Astrocyte (in vitro differentiated cells and primary cell): Measurements from ENCODE around the gene EIF3L. TPM values are rescaled to one million over a fixed set of nuclear protein-coding genes. Genes with fewer than 3 reads are reported as not detected.

Experiments
- DNase-seq: peaks from one replicate; pipeline ENCODE4 v3.0.0-alpha.2; 2010; ENCODE audit warnings: low read depth
- FAIRE-seq: peaks from 2 replicates; lab custom pipeline; 2011; peaks lifted over from hg19 to GRCh38; lab: Jason Lieb, UNC
- H2AFZ ChIP-seq: 2 replicates; pipeline ENCODE4 v1.6.0; 2012; ENCODE audit warnings: low read depth, low read length, inconsistent platforms
- H3K27ac ChIP-seq: 2 replicates; pipeline ENCODE4 v1.5.1; 2011; ENCODE audit warnings: low read depth, low read length, inconsistent platforms
- H3K27me3 ChIP-seq: 2 replicates; pipeline ENCODE4 v1.6.0; 2011; ENCODE audit warnings: low read length, inconsistent platforms; ENCODE audit not compliant: insufficient read depth
- H3K36me3 ChIP-seq: 2 replicates; pipeline ENCODE4 v1.5.1; 2011; ENCODE audit warnings: low read length, inconsistent platforms; ENCODE audit not compliant: insufficient read depth
- H3K4me1 ChIP-seq: 2 replicates; pipeline ENCODE4 v1.5.1; 2011; ENCODE audit warnings: low read length, inconsistent platforms; ENCODE audit not compliant: insufficient read depth
- H3K4me2 ChIP-seq: 2 replicates; pipeline ENCODE4 v1.6.0; 2012; ENCODE audit warnings: low read length, inconsistent platforms
- H3K4me3 ChIP-seq: 2 replicates; pipeline ENCODE4 v1.5.1; 2011; ENCODE audit warnings: low read depth, mild to moderate bottlenecking, low read length, inconsistent platforms; ENCODE audit not compliant: insufficient read depth
- H3K79me2 ChIP-seq: 2 replicates; pipeline ENCODE4 v1.6.0; 2012; ENCODE audit warnings: mild to moderate bottlenecking, low read length, inconsistent platforms; ENCODE audit not compliant: insufficient read depth
- H3K9ac ChIP-seq: 2 replicates; pipeline ENCODE4 v1.6.0; 2012; ENCODE audit warnings: mild to moderate bottlenecking, low read length, inconsistent platforms
- H3K9me3 ChIP-seq: 2 replicates; pipeline ENCODE4 v1.5.1; 2012; ENCODE audit warnings: low read depth, mild to moderate bottlenecking, low read length, inconsistent platforms; ENCODE audit not compliant: insufficient read depth
- H4K20me1 ChIP-seq: 2 replicates; pipeline ENCODE4 v1.6.0; 2012; ENCODE audit warnings: low read length, inconsistent platforms; ENCODE audit not compliant: insufficient read depth
- H3K27ac Mint-ChIP-seq: one replicate; pipeline ENCODE4 v1.8.0; 2021; ENCODE audit warnings: mild to moderate bottlenecking, mixed read lengths; ENCODE audit not compliant: unreplicated experiment
- H3K27me3 Mint-ChIP-seq: one replicate; pipeline ENCODE4 v1.8.0; 2021; ENCODE audit warnings: low read depth, mixed read lengths; ENCODE audit not compliant: unreplicated experiment
- H3K36me3 Mint-ChIP-seq: one replicate; pipeline ENCODE4 v1.8.0; 2021; ENCODE audit warnings: low read depth, mixed read lengths; ENCODE audit not compliant: unreplicated experiment
- H3K4me1 Mint-ChIP-seq: one replicate; pipeline ENCODE4 v1.8.0; 2021; ENCODE audit warnings: low read depth, mixed read lengths; ENCODE audit not compliant: unreplicated experiment
- H3K4me3 Mint-ChIP-seq: one replicate; pipeline ENCODE4 v1.8.0; 2021; ENCODE audit warnings: mild to moderate bottlenecking, moderate library complexity, mixed read lengths; ENCODE audit not compliant: unreplicated experiment
- H3K9me3 Mint-ChIP-seq: one replicate; pipeline ENCODE4 v1.8.0; 2021; ENCODE audit warnings: mild to moderate bottlenecking, mixed read lengths; ENCODE audit not compliant: unreplicated experiment
- CTCF ChIP-seq: IDR thresholded peaks from 2 replicates; pipeline ENCODE4 v1.5.1; 2011; ENCODE audit warnings: low read depth, mild to moderate bottlenecking, inconsistent platforms, low read length, moderate library complexity; ENCODE audit not compliant: insufficient read depth
- EZH2 ChIP-seq: IDR thresholded peaks from 2 replicates; pipeline ENCODE4 v1.6.1; 2012; ENCODE audit warnings: mild to moderate bottlenecking, low read length, inconsistent platforms; ENCODE audit not compliant: insufficient read depth
- total RNA-seq: library from RNA; stranded (reverse); gene quantifications from 2 replicates; pipeline ENCODE4 v1.2.1, GENCODE V29; 2021

EIF3L gene
- total RNA-seq, 1 donor from 2014 or later: 323 TPM

GRCh38 chr22:37848587-37849088, 581 bp upstream of the EIF3L start:
- Mint-ChIP-seq H3K27me3 (no peaks in the 10 kb centered on the region), H3K4me3 (peak overlapping the region; percentile 93), H3K4me1 (peaks cover 12% of the 10 kb centered on the region), H3K27ac (peak overlapping the region; percentile 97), H3K36me3 (peaks cover 11% of the 10 kb centered on the region), H3K9me3 (peaks cover 11% of the 10 kb centered on the region)
- peaks cover 14% of the 10 kb centered on the region for H3K4me1 ChIP-seq
- FAIRE-seq: no peak
- no peak for DNase-seq
- peak overlapping the region; percentile 97 for H3K9ac ChIP-seq
- peak overlapping the region; percentile 86 for H3K27ac ChIP-seq
- H3K9me3 ChIP-seq: no peaks in the 10 kb centered on the region
- peak overlapping the region; percentile 100 for H3K4me3 ChIP-seq
- peaks cover 33% of the 10 kb centered on the region for H4K20me1 ChIP-seq
- H3K36me3 ChIP-seq: peaks cover 26% of the 10 kb centered on the region
- H3K27me3 ChIP-seq: no peaks in the 10 kb centered on the region
- peak overlapping the region; percentile 100 for H3K4me2 ChIP-seq
- TF ChIP-seq EZH2 (no peak), CTCF (no peak)
- H3K79me2 ChIP-seq: peaks cover 55% of the 10 kb centered on the region
- peak overlapping the region; percentile 92 for H2AFZ ChIP-seq

- peaks cover 45% of the 10 kb centered on the region for H3K36me3 ChIP-seq
- H3K9ac ChIP-seq: peak overlapping the region; percentile 97
- H3K27ac Mint-ChIP-seq: no peak overlapping the region
Measured at GRCh38 chr22:37850801-37851200, 1.6 kb downstream of the EIF3L start.

More at GRCh38 chr22:37850801-37851200, 1.6 kb downstream of the EIF3L start:
- H3K27me3 ChIP-seq: no peaks in the 10 kb centered on the region
- peak overlapping the region; percentile 100 for H3K4me2 ChIP-seq
- peaks cover 14% of the 10 kb centered on the region for H3K4me1 ChIP-seq
- Mint-ChIP-seq H3K4me3 (peak overlapping the region; percentile 93), H3K4me1 (peaks cover 20% of the 10 kb centered on the region), H3K36me3 (peaks cover 16% of the 10 kb centered on the region), H3K9me3 (peaks cover 4% of the 10 kb centered on the region), H3K27me3 (no peaks in the 10 kb centered on the region)
- no peak overlapping the region for H3K27ac ChIP-seq
- DNase-seq (no peak), FAIRE-seq (no peak)
- H3K4me3 ChIP-seq: no peak overlapping the region
- no peaks in the 10 kb centered on the region for H3K9me3 ChIP-seq
- H2AFZ ChIP-seq: no peak overlapping the region
- peaks cover 76% of the 10 kb centered on the region for H3K79me2 ChIP-seq
- peaks cover 54% of the 10 kb centered on the region for H4K20me1 ChIP-seq
- TF ChIP-seq CTCF: no peak
- TF ChIP-seq EZH2: no peak
